Esophagus mucosa (tissue), 1 donor: ENCODE results near the gene ZBTB47. TPM values are rescaled to one million over a fixed set of nuclear protein-coding genes. Genes with fewer than 3 reads are reported as not detected.

ENCODE experiments used
- ATAC-seq: fragments of 200-7000 bp; cut with Tn5 transposase; one replicate; pipeline ENCODE4 v1.9.1; 2020
- total RNA-seq: library from RNA; stranded (reverse); gene quantifications from one replicate; pipeline ENCODE4 v1.2.4, GENCODE V29; 2023
- donor health status: DM: yes; HTN: yes; CAD: no.

ZBTB47 gene
- total RNA-seq, 1 donor from 2014 or later = 3.7 TPM

DNA sequence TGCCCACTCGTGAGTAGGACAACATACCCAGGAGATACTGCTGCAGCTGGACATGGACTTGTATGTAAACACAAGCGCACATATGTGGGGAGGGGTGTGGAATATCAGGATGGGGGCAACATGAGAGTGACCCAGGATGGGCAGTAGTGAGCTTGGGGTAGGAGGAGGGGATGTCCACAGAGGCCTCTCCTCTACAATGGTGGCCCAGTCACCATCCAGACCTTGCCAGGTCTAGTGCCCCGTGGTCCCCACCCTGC, 266 bp upstream of the ZBTB47 start:
- ATAC-seq = peak; percentile 3

DNA sequence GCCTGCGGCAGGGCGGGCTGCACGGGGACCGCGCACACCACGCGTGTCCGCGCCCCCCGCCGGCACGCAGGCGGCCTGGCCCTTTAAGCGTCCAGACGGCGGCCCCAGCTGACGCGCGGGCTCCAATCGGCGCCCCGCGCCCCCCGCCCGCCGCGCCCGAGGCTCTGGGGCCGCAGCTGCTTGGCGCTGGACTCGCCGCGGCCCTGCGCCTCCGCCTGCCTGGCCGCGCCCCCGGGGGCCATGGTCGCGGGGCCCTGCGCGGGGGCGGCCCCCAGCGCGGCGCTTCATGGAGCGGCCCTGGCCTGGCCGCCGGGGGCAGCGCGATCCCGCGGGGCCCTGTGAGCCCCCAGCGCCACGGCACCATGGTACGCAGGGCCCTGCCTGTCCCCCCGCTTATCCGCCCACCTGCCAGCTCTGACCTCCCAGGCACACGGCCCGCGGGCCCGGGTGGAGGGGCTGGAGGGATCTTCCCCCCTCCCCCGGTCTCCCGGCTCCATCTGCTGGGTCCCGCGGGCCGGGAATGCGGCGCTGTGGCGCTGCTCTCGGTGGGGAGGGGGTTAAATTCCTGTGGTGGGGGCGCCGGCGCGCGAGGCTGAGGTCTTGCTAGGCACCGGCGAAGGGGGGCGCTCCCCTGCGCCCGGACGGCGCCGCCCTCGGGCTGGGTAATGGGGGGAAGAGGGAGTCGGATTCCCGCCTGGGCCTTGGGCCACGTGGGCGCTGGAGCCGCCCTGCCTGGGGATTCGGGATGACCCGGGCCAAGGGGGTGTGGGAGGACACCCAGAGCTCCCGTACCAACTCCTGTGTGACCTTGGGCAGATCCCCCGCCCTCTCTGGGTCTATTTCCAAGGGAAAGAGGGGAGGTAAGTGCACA, 1.1 kb downstream of the ZBTB47 start:
- ATAC-seq = peak; percentile 5

DNA sequence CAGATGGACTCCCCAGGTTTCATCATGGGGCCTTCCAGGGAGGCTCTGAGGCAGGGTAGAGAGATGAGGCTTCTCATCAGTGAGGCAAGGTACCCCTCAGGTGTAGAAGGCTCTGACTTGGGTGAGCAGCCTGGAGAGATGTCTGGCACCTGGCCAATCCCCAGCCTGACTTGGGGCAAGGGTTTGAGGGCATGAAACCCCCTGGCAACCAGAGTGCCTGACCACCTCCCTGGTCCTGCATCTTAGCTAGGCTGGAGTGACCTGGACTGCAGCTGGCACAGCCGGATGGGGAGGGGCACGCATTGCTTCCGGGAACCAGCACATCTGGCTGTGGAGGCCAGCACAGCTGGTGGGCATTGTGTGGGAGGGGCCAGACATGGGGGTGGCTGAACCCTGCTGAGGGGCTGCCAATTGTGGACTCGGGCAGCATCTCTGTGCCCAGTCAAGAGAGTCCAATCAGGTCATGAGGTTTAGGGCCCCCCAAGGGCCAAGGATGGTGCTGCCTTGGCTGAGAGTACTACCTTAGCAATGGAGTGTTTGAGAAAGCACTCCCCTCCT, 1.9 kb downstream of the ZBTB47 start:
- no peak for ATAC-seq

DNA sequence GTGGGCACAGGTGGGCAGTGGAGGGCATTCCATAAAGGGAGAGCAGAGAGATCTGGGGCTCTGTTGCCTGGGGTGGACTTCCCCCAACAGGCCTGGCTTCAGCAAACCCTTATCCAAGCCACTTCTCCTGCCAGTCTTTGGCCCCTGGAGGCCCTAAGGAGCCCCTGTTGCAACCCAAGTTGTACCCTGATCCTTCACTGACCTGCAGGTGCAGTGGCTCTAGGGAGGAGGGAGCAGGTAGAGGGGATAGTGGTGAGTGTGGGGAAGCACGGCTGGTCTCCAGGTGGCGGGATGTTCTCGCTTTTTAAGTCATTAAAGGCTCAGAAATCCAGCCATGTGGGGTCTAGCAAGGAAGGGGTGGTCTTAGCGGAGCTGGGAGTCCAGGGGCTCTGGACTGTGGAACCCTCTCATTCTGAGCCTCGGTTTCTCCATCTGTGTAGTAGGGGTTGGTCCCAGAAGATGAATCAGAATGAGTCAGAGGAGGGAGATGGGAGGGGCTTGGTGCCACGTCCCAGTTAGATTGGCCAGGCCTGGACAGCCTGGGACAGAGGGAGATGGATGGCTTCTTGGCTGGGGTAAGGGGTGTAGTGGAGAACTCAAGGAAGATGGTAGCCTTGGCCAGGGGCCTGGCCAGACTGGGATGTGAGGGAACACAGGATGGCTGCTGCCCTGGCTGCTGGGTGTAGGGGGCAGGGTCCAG, 2.6 kb downstream of the ZBTB47 start:
- ATAC-seq = no peak

DNA sequence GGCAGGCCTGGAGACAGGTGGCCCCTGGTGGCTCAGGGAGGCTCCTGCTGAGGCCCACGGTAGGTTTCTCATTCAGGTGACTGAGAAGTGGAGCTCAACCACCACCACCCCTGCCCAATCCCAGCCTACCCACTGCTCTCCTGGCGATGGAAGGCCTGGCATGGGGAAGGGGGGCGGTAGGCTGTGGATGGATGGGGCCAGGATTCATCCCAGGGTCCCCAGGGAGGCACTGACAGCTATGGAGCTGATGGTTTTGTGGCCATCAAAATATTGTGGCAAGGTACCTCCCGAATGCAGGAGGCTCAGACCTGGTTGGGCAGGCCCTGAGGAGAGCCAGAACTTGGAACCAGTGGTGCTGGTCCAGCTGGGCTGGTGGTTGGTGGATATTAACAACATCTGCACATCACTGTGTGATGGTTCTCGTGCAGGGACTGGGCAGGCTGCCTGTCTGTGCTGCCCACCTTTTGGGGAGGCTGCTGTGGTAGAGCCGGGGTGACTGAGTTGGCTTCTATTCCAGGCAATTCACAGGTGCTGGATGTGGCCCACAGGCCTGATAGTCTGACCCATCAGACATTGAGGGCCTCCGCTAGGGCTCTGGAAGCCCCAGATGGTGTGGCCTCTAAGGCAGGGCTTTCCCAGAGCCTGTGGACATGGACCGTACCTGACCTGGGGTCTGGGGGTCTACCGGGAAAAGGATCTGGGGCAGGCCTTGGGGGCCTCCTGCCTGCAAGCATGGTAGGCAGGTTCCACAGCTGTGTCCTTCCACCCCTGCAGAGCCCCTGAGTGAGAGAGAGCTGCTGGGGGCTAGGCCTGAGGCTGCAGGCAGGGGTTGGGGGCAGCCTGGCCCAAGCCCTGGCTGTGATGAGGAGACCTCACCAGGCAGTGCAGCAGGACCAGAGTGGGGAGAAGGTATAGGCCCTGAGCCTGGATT, 3.4 kb downstream of the ZBTB47 start:
- no peak for ATAC-seq

DNA sequence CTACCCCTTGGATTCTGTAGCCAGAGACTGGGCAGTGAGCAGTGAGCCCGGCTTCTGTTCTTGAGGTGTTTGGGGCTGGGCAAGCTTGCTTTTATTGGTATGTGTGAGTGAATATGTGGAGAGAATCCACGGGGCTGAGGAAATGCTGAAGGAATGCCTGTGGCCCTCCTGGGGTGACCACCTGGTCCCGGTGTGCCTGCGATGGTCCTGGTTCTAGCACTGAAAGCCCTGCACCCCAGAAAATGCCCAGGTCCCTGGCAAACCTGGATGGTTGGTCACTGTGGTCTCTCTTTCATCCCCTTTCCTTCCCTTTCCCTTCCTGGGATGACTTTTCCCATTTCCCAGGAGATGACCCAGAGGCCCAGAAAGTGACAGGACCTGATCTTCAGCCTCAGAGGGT, 4.2 kb downstream of the ZBTB47 start:
- no peak for ATAC-seq

DNA sequence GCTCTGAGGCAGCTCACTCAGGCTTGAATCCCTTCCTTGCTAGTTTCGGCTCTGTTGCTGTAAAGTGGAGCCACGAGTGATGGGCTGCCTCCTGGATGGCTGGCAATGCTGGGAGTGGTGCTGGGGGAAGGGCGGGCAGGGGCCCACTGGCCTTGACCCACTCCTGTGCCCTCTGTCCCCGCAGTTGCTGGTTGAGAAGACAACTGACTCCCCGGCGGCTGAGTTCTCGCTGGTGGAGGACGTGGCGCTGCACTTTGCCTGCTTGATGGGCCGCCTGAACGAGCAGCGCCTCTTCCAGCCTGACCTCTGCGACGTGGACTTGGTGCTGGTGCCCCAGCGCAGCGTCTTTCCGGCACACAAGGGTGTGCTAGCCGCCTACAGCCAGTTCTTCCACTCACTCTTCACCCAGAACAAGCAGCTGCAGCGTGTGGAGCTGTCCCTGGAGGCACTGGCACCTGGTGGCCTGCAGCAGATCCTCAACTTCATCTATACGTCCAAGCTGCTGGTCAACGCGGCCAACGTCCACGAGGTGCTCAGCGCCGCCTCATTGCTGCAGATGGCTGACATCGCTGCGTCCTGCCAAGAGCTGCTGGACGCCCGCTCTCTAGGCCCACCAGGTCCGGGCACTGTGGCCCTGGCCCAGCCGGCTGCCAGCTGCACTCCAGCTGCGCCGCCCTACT, 4.7 kb downstream of the ZBTB47 start:
- ATAC-seq = no peak

DNA sequence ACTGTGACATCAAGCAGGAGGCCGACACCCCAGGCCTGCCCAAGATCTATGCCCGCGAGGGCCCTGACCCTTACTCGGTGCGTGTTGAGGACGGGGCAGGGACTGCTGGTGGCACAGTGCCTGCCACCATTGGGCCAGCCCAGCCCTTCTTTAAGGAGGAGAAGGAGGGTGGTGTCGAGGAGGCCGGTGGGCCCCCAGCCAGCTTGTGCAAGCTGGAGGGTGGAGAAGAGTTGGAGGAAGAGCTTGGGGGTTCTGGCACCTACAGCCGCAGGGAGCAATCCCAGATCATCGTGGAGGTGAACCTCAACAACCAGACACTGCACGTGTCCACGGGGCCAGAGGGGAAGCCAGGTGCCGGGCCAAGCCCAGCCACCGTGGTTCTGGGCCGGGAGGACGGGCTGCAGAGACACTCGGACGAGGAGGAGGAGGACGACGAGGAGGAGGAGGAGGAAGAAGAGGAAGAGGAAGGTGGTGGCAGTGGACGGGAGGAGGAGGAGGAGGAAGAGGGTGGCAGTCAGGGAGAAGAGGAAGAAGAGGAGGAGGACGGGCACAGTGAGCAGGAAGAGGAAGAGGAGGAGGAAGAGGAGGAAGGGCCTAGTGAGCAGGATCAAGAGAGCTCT, 5.4 kb downstream of the ZBTB47 start:
- ATAC-seq = no peak

DNA sequence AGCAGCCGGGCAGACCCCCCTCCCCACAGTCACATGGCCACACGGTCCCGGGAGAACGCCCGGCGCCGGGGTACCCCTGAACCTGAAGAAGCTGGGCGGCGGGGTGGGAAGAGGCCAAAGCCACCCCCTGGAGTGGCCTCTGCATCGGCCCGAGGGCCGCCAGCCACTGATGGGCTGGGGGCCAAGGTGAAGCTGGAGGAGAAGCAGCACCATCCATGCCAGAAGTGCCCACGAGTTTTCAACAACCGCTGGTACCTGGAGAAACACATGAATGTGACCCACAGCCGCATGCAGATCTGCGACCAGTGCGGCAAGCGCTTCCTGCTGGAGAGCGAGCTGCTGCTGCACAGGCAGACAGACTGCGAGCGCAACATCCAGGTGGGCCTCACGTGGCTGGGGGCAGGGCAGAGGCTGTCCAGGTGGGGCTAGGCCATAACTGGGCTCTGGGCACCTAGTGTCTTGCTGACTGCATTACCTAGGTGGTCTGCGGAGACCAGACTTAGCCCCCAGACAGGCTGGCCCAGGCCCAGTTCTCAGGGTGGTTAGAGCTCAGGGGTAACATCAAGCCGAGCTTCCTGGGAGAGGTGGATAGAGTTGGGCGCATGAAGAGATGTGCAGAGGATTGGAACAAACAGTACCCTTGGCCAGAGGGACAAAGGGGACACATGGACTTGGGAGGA, 6.1 kb downstream of the ZBTB47 start:
- no peak for ATAC-seq

DNA sequence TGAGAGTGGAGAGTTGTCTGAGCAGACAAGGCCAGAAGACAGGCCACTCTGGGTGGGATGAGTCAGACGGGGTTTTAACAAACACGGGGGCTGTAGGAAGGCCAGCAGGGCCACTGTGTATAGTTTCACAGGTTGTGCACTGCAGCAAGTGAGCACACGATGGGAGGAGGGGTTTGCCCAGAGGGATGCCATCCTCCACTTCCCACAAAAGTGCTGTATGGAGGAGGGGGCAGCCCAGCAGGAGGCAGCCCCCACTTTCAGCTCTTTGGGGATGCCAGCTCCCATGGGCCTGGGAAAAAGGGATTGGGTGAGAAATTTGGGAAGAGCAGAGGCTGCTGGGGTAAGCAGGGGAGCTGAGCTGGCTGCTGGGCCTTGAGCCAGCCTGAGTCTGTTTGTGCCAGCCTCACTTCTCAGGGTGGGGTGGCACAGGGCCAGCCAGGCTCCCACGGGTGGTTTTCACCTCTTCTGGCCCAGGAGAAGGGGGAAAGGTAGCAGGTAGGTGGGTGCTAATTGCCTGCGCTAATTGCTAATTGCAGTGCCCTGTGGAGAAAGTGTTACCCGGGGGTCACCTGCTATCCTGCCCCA, 6.7 kb downstream of the ZBTB47 start:
- ATAC-seq = no peak

DNA sequence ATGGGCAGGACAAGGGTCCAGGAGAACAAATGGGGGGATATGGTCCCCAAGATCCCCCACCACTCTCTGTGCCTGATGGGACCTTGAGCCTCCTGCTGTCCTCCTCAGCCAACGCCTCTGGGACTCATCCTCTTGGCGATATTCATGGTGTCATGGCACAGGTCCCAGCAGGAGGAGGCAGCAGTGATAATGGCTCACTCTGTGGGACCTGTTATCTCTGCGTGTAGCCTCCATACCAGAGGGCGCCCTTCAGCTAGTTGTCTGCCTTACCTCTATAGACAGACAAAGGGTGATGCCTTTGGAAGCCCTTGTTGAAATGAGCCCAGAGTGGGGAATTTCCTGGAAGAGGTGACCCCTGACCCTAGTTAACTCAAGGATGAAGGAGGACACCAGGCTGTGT, 7.4 kb downstream of the ZBTB47 start:
- no peak for ATAC-seq

DNA sequence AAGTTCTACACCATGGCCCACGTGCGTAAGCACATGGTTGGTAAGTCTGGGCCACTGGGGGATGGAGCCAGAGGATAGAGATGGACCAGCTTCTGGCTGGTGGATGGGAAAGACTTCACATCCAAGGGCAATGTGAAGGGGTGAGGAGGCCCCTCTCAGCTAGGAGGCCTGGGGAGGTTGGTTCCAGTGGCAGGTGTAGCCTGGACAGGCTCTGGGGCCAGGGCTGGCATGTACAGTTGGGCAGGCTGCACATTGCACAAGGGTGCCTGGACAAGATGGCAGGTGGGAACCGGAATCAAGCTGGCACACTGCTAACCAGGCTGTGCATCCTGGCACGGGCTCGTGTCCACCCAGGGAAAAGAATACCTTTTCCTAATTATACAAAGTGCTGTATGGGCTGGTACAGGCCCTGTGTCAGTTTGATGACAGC, 8.1 kb downstream of the ZBTB47 start:
- ATAC-seq = no peak

DNA sequence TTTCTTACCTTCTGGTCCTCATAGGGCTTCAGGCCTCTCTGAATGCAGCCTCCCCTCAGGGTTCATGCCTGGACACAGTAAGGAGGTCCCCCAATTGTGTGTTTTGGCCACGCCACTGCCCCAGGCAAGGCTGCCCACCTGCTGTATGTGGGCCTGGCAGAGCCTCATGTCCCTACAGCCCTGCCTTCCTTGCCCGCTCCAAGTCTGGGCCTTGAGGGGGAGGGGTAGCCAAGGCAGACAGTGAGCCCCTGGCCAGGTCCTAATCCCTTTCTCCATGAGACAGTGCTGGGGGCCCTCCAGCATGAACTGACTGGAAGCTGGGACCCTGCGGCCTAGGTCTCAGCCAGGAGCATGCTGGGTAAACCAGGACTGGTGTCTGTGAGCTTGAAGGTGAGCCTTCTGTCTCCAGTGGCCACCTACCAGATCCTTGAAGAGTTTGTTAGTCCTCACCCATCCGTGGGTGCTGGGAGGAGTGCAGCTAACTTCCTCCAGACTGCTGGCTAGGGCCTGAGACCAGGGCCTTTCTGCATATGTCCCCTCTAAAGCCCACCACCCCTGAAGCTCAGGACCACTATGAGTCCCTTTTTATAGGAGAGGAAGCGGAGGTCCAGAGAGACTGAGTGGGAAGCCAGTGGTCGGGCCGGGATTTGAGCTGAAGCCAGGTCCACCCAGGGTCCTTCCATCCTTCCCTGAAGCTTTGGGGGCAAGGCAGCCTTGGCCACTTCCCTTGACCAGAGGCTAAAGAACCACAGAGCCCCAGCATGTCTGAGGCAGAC, 8.7 kb downstream of the ZBTB47 start:
- ATAC-seq = no peak

DNA sequence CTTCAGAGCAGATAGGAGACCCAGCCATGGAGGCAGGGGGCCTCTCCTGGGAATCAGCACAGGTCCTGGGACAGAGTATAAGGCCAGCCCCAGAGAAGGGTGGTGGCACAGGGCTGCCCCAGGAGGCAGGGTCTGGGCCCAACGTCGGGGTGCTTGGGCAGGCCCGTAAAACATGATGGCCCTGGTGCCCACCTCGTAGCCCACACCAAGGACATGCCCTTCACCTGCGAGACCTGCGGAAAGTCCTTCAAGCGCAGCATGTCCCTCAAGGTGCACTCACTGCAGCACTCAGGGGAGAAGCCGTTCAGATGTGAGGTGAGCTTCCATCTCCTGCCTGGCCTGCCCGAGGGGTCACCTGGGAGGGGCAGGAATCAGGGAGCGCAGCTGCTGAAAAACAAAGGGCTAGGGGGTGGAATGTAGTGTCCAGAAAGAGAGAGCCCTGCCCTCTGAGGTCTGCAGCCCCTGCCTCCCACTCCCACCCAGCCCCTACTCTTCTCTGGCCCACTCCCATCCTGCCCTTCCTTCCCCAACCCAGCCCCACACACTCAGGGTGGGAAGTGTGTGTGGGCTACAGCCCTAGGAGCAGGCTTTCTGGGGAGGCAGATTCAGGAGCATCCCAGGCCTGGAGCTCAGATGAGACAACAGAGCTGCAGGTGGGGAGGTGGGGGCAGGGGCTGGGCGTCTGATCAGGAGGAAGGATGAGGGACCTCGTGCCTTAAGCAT, 9.5 kb downstream of the ZBTB47 start:
- ATAC-seq = no peak

DNA sequence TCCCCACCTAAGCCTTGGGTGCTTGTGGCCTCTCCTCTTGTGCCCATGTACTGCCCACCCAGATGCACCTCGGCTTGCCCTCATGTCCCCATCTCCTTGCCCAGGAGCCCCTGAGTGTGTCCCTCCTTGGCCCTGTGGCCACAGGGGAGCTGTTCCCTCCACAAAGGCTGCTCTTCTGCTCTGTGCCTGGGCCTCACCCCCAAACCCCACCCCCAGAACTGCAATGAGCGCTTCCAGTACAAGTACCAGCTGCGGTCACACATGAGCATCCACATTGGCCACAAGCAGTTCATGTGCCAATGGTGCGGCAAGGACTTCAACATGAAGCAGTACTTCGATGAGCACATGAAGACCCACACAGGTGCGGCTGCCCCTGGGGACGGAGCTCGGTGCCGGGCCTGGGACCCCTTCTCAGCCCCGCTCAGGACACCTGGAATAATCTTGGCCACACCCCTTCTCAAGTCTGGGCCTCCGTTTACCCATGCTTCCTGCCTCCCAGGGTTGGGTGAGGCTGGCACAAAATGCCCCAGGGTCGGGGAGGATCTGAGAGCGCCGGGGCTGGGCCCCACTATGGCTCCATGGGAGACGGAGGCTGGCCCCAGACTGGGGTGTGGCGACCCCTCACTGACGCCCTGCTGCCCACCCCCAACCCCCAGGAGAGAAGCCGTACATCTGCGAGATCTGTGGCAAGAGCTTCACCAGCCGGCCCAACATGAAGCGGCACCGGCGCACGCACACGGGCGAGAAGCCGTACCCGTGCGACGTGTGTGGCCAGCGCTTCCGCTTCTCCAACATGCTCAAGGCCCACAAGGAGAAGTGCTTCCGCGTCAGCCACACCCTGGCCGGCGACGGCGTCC, 10.3 kb downstream of the ZBTB47 start:
- no peak for ATAC-seq

DNA sequence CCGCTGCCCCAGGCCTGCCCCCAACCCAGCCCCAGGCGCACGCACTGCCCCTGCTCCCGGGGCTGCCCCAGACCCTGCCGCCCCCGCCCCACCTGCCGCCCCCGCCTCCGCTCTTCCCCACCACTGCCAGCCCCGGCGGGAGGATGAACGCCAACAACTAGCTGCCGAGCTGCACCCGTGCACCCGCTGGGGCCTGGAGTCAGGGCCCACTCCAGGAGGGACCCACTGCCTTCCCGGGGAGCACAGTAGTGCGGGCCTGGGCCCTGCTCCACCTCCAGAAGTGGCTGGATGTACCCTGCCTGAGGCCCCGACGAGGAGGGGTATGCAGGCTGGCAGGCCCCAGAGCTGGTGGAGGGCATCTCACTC, 10.9 kb downstream of the ZBTB47 start:
- no peak for ATAC-seq

DNA sequence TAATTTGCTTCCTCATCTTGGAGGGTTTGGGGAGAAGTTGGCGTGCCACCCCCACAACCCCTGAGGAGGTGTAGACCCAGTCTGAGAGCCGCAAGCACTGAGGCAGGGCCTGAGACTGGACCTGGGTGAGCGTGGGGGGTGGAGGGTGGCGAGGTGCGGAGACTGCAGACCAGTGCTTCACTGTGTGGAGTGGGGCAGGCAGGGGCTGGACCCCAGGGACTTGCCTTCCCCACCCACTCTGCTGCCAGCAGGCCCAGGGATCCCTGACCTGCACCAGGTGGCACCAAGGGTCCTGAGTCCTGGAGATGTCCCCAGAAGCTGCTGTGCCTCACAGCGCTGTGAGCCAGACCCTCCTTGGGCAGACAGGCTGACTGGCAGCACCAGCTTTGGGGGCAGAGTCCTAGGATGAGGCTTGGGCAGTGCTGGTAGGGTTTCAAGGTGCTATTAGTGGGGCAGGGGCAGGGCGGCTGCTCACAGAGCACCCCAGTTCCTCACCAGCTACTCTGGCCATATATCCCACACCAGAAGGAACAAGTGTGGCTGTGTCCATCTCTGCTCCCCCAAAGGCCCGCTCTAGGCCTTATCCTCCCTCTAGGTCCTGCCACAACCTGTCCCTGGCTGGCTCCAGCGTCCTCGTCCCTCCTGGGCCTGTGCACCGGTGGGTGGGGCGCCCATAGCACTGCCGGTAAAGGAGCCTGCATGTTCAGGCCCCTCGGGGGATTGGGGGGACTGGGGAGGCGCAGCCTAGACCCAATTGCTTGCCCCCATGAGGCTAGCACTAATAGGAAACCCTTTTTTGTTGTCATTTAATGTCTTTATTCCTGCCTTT, 11.8 kb downstream of the ZBTB47 start:
- no peak for ATAC-seq
